GM12801 (cell line): ENCODE measurements around the gene AGO3.

ENCODE experiments used
- TF ChIP-seq, protein P1 (sequence below): IDR thresholded peaks from one replicate; pipeline ENCODE4 v1.5.1; 2011; ENCODE audit warnings: control low read depth; ENCODE audit not compliant: insufficient read length; ENCODE audit errors: extremely low read depth

The AGO3 gene

GRCh38 chr1:36076979-36077573 is 146.2 kb downstream of the AGO3 start:
- TF ChIP-seq, protein P1, sequence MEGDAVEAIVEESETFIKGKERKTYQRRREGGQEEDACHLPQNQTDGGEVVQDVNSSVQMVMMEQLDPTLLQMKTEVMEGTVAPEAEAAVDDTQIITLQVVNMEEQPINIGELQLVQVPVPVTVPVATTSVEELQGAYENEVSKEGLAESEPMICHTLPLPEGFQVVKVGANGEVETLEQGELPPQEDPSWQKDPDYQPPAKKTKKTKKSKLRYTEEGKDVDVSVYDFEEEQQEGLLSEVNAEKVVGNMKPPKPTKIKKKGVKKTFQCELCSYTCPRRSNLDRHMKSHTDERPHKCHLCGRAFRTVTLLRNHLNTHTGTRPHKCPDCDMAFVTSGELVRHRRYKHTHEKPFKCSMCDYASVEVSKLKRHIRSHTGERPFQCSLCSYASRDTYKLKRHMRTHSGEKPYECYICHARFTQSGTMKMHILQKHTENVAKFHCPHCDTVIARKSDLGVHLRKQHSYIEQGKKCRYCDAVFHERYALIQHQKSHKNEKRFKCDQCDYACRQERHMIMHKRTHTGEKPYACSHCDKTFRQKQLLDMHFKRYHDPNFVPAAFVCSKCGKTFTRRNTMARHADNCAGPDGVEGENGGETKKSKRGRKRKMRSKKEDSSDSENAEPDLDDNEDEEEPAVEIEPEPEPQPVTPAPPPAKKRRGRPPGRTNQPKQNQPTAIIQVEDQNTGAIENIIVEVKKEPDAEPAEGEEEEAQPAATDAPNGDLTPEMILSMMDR, result no peak

- TF ChIP-seq, protein P1, result no peak
These were observed 149.3 kb downstream of the AGO3 start for GRCh38 chr1:36080236-36080635.

- TF ChIP-seq, protein P1, result no peak
These were observed 149.9 kb downstream of the AGO3 start for GRCh38 chr1:36080801-36081200.

GRCh38 chr1:36081926-36082485 is 151.1 kb downstream of the AGO3 start:
- TF ChIP-seq, protein P1, result no peak

DNA sequence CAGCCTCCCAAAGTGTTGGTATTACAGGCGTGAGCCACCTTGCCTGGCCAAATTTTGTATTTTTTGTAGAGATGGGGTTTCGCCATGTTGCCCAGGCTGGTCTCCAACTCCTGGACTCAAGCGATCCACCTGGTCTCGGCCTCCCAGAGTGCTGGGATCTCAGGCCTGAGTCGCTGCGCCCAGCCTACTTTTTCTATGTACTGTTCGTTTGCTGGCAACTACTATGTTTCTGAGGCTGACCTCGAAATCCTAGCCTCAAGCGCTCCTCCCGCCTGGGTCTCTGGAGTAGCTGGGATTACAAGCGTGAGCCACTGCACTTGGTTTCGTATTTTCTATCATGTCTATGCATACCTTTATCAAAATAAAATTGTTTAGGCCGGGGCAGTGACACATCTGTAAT is 152.3 kb downstream of the AGO3 start:
- TF ChIP-seq, protein P1, result no peak

DNA sequence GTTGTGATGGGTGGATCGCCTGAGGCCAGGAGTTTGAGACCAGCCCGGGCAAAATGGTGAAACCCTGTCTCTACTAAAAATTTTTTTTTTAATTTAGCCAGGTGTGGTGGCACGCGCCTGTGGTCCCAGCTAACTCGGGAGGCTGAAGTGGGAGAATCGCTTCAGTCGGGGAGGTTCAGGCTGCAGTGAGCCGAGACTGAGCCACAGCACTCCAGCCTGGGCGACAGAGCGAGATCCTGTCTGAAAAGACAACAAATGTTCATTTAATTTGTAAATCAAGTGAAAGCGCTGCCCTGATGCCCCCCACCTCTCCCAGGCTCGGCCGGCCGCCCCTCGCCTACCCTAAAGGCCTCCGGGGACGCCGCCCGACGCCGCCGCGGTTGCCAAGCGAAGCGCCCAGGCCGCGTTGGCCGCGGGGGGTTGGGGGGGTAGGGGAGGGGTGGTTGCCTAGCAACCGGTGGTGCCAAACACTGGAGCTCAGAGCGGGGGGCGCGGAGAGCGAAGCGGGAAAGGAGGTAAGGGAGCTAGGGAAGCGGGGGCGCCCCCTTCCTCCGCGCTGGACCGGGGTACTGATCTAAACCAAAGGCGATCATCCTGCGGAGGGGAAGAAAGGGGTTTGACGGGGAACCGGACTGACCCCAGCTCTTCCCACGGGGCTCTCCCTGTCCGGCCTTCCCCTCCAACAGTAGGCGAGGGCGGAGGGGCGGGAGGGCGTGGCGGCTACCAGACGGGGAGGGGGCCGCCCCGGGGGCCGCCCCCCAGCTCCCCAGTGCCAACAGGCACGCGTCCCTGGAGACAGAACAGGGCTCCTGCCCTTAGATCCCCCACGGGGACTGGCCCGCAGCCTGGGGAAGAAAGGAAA is 153.0 kb downstream of the AGO3 start, which contains the start of gene TEKT2:
Gene TEKT2, plus strand, starts transcription at position 460 of the 862 bp plus-strand sequence. CDS start 828 bp downstream, outside the sequence.
- TF ChIP-seq, protein P1, result no peak

GRCh38 chr1:36084497-36085115 is 153.7 kb downstream of the AGO3 start:
- TF ChIP-seq, protein P1, result no peak
